ENCODE measurements around the gene HAO1.

HAO1 gene

GRCh38 chr20:7883741-7884140 is 56.5 kb downstream of the HAO1 start:
- TF ChIP-seq CTCF (IDR thresholded peaks at IDR 0.05; ENCODE audit: low read depth, low read length, missing control alignments), result no peak
- DNase-seq (ENCODE audit: low read depth), result no peak
- H3K4me3 ChIP-seq (ENCODE audit: low read depth, low read length), result no peak overlapping the region

DNA sequence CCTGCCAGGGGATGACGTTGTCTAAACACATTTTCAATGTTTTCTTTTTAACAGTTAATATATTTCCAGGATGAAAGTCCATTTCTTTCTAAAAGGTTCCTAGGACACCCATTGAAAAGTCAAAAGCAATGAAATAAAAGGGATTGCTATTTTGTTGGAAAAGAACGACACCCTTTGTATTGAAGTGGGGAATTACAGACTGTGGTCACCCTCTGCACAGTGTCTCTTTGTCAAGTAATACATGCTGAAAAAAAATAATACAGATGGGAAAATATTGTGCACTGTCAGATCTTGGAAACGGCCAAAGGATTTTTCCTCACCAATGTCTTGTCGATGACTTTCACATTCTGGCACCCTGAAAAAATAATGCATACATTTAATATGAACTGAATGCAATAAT is 56.9 kb downstream of the HAO1 start:
- no peak overlapping the region for H3K4me3 ChIP-seq (ENCODE audit: low read depth, low read length)
- no peak for DNase-seq (ENCODE audit: low read depth)
- no peak for TF ChIP-seq CTCF (IDR thresholded peaks at IDR 0.05; ENCODE audit: low read depth, low read length, missing control alignments)

GRCh38 chr20:7882076-7882475 is 58.2 kb downstream of the HAO1 start:
- no peak overlapping the region for H3K4me3 ChIP-seq (ENCODE audit: low read depth, low read length)
- no peak for TF ChIP-seq CTCF (IDR thresholded peaks at IDR 0.05; ENCODE audit: low read depth, low read length, missing control alignments)
- DNase-seq (ENCODE audit: low read depth), result no peak

DNA sequence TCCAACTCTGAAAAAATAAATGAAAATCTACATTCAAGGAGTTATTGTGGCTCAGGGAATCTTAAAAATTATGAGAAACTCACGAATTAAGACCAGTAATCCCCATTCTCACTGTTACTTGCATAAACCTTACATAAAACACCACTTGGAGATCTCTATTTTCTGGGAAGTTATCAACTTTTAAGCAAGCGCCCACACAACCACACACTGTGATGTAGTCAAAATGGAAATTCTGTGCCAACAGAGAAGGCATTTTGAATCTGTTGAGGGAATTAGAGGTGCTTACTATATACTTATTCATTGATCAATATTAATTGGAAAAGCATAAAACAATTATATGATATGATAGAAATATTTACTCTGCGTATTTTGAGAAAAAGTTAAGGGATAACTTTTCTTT is 58.7 kb downstream of the HAO1 start:
- DNase-seq (ENCODE audit: low read depth), result no peak
- TF ChIP-seq CTCF (IDR thresholded peaks at IDR 0.05; ENCODE audit: low read depth, low read length, missing control alignments), result no peak
- H3K4me3 ChIP-seq (ENCODE audit: low read depth, low read length), result no peak overlapping the region

DNA sequence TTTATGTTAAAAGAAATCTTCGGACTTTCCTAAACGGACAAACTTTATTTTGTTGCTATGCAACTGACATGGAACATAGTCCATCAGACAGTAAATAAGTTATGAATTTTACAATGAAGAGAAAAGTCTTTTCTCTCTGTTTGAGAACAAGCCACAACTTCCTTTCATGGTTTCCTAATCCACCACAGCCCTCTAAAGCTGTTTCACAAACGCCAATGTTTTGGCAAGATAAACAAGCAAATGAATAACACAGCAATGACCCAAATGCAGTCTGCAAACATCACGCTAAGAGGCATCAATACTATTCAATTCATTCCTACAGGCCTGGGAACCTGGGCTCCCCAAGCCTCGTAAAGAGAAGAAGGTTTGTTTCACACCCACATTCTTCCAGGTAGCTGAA is 60.4 kb downstream of the HAO1 start:
- no peak for DNase-seq (ENCODE audit: low read depth)
- H3K4me3 ChIP-seq (ENCODE audit: low read depth, low read length), result no peak overlapping the region
- no peak for TF ChIP-seq CTCF (IDR thresholded peaks at IDR 0.05; ENCODE audit: low read depth, low read length, missing control alignments)

DNA sequence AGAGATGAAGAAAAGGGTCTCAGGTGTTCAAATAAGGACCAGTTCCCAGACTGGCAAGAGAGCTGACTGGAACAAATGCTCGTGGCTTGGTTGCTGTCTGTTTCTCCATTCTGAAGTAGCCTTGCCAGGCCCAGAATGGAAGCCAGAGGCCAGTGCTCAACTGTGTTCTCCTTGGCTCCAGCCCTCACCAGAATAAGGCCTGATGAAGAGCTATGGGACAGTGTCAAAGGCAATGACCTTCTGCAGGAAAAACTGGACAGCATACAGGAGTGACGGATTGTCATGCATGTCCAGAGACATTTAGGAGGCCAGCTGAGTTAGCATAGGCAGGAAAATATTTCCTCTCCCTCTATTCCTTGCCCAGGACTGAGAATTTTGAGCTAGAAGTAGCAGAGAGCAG is 72.2 kb downstream of the HAO1 start:
- no peak for DNase-seq (ENCODE audit: low read depth)
- H3K4me3 ChIP-seq (ENCODE audit: low read depth, low read length), result no peak overlapping the region
- TF ChIP-seq CTCF (IDR thresholded peaks at IDR 0.05; ENCODE audit: low read depth, low read length, missing control alignments), result no peak

DNA sequence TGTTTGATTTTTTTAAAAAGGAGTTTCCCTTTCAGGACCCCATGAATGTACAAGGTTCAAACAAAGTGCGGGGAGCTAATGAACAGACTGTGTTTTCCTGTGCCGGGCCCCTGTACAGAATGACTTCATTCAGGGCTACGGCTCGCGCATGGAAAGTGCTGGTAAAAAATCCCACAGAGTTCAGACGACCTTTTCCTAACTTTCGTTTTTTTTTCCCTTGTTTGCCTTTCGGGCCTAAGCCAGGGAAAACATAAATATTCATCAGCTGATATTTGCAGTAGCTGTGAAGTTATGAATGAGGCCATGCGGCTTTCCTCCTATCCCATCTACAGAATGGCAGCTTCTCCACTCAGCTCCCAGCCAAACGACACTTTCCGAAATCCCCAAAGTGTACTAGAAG is 74.0 kb downstream of the HAO1 start:
- TF ChIP-seq CTCF (IDR thresholded peaks at IDR 0.05; ENCODE audit: low read depth, low read length, missing control alignments), result no peak
- DNase-seq (ENCODE audit: low read depth), result no peak
- H3K4me3 ChIP-seq (ENCODE audit: low read depth, low read length), result no peak overlapping the region
